Glomerular visceral epithelial cell (primary cell): ENCODE results near the gene RENBP.

Source experiments
- DNase-seq: peaks from one replicate; pipeline ENCODE4 v3.0.0-alpha.2; 2016; ENCODE audit errors: extremely low spot score

Gene RENBP

GRCh38 chrX:153933748-153934147 lies 10.7 kb downstream of the RENBP start:
- no peak for DNase-seq

- no peak for DNase-seq
These were observed 12.1 kb downstream of the RENBP start for GRCh38 chrX:153932220-153932915.

- DNase-seq = no peak
These were observed 12.7 kb downstream of the RENBP start for GRCh38 chrX:153931748-153932147.

GRCh38 chrX:153931151-153931550 lies 13.3 kb downstream of the RENBP start:
- DNase-seq = no peak

- no peak for DNase-seq
These were observed 14.2 kb downstream of the RENBP start for GRCh38 chrX:153930011-153930910.

GRCh38 chrX:153929576-153929975 lies 14.9 kb downstream of the RENBP start:
- no peak for DNase-seq

- DNase-seq = no peak
These were observed 15.6 kb downstream of the RENBP start for GRCh38 chrX:153928846-153929245.

GRCh38 chrX:153927922-153928760 lies 16.3 kb downstream of the RENBP start:
- peak; percentile 97 for DNase-seq

- no peak for DNase-seq
These were observed 16.8 kb downstream of the RENBP start for GRCh38 chrX:153927672-153927921.

GRCh38 chrX:153926858-153927671 lies 17.4 kb downstream of the RENBP start:
- peak; percentile 31 for DNase-seq

- DNase-seq = no peak
These were observed 17.9 kb downstream of the RENBP start for GRCh38 chrX:153926552-153926857.

- DNase-seq = no peak
These were observed 18.5 kb downstream of the RENBP start, which contains the start of gene ARHGAP4 for GRCh38 chrX:153925739-153926551. ARHGAP4 (minus strand) TSS chrX:153926264; CDS start chrX:153926202, 62 bp downstream.

- no peak for DNase-seq
These were observed 19.1 kb downstream of the RENBP start for GRCh38 chrX:153925387-153925738.

GRCh38 chrX:153924149-153924861 lies 20.1 kb downstream of the RENBP start:
- no peak for DNase-seq

GRCh38 chrX:153922932-153923857 lies 21.2 kb downstream of the RENBP start:
- DNase-seq = peak; percentile 53

GRCh38 chrX:153921511-153922446 lies 22.7 kb downstream of the RENBP start:
- DNase-seq = no peak

GRCh38 chrX:153921070-153921469 lies 23.4 kb downstream of the RENBP start:
- DNase-seq = no peak

GRCh38 chrX:153920546-153920945 lies 23.9 kb downstream of the RENBP start:
- DNase-seq = no peak
